GM18873 (cell line): ENCODE results near the gene PIM3.

Experiments used
- ATAC-seq: cut with Tn5 transposase; IDR thresholded peaks from one replicate; pipeline ENCODE4 v1.9.1; 2021; ENCODE audit warnings: mild to moderate bottlenecking, moderate library complexity, moderate number of reproducible peaks; ENCODE audit not compliant: unreplicated experiment, low FRiP score

The PIM3 gene

GRCh38 chr22:49965091-49966040 is 4.8 kb downstream of the PIM3 start:
- ATAC-seq, result no peak

GRCh38 chr22:49966041-49966773 is 5.6 kb downstream of the PIM3 start:
- ATAC-seq, result no peak

- no peak for ATAC-seq
These were observed 6.5 kb downstream of the PIM3 start for GRCh38 chr22:49966774-49967705.

- no peak for ATAC-seq
These were observed 7.2 kb downstream of the PIM3 start for GRCh38 chr22:49967706-49968208.

GRCh38 chr22:49968313-49968830 is 7.8 kb downstream of the PIM3 start:
- ATAC-seq, result no peak

- no peak for ATAC-seq
These were observed 8.5 kb downstream of the PIM3 start for GRCh38 chr22:49968831-49969661.

- ATAC-seq, result no peak
These were observed 9.4 kb downstream of the PIM3 start for GRCh38 chr22:49969751-49970527.

- peak; percentile 35 for ATAC-seq
These were observed 10.1 kb downstream of the PIM3 start for GRCh38 chr22:49970528-49971231.

GRCh38 chr22:49971232-49972162 is 10.9 kb downstream of the PIM3 start:
- ATAC-seq, result peak; percentile 25

- no peak for ATAC-seq
These were observed 11.8 kb downstream of the PIM3 start for GRCh38 chr22:49972163-49973017.

GRCh38 chr22:49973018-49973961 is 12.7 kb downstream of the PIM3 start:
- ATAC-seq, result no peak

- ATAC-seq, result no peak
These were observed 15.2 kb downstream of the PIM3 start for GRCh38 chr22:49975543-49976389.

GRCh38 chr22:49976439-49977175 is 16.0 kb downstream of the PIM3 start:
- ATAC-seq, result no peak
